ENCODE results near the gene LDB3.

The LDB3 gene

DNA sequence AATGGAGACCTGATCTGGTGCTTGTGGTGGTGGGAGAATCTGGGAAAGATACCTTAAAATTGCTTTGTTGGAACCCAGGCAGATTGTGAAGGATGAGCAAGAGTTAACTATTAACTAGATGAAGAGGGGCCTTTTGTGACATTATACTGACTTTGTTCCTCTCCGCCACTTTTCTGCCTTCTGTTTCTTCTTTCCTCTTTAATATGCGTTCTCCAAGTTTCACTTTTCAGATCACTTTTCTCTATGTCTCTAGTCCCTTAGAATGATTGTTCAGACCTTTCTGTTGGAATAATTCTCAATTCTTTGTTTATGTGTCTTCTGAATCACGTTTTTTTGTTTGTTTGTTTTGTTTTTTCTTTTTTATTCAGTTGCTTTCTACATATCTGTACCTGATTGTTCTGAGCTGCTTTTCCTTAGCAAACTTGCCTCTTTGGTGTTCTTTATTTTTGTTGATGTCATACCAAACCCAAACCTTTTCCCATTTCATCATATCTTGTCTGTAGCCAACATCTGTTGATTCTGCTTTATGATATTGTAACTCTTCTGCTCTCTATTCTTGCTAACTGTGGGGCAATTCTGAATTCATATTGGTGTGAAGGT lies 90.9 kb downstream of the LDB3 start:
- no peak for DNase-seq (ENCODE audit: low read depth)

DNA sequence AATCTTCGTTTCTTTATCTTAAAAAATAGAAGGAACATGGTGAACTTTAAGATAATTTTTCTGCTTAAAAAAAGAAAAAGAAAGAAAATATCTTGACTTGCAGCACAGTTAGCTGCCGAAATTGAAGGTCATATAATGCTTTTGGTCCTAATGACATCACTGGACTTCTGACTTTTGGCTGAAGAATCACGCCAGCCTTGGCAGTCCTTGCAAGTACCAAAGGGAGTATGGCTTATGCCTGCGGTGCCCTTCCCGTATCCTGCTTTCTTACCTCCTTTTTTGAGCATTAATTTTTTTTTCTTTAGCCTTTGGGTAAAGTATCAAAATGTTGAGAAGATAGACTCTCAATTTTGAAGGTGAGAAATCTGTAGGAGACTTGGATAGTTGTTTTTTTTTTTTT lies 95.1 kb downstream of the LDB3 start:
- no peak for DNase-seq (ENCODE audit: low read depth)

DNA sequence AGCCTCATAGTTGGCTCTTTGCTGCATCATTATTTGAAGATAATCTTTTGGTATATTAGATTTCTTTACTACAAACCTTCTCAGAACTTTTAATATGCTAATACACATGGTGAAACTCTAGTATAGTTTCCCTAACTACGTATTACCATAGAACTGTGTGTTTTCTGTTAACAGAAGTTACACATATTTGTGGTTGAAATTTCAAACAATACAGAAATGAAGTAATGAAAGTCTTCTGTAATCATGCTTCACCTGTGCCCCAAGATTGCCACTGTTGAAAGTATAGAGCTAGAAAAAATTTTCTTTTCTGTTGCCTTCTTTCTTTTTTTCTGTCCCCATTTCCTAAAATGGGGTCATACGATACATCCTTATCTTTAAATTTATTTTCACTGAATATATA lies 97.2 kb downstream of the LDB3 start:
- no peak for DNase-seq (ENCODE audit: low read depth)

DNA sequence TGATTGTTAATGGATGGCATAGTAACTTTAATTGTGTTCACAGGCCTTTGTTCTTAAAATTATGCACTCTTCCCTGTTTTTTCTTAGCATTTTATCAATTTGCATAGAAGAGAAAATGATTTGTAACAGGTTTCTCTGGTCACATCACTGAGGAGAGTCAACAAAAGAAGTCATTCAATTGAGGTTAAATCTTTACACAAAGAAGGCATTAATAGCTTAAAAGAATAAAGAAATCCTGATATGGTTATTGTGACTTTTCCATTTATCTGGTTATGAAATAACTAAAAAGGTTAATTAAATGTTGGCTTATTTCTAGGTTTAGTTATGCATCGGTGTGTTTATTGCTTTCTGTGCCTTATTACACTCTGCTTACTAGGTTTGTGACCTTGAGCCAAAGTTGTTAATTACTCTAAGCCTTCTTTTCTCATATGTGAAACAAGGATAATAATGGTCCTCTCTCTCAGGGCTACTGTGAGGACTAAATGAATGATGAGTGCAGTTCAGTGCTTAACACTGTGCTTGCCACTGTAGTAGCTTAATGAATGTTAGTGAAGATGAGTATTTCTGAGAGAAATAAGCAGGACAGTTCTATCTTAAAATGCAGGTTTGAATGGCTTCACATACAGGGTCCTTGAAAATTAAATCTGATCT lies 100.2 kb downstream of the LDB3 start:
- no peak for DNase-seq (ENCODE audit: low read depth)

DNA sequence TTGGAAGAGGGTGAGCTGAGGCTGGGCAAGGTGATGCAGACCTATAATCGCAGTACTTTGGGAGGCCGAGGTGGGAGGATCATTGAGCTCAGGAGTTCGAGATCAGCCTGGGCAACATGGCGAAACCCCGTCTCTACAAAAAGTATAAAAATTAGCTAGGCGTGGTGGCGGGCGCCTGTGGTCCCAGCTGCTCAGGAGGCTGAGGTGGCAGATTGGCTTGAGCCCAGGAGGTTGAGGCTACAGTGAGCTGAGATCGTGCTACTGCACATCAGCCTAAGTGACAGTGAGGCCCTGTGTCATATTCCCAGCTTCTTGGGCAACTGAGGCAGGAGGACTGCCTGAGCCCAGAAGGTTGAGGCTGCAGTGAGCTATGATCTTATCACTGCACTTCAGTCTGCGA lies 101.7 kb downstream of the LDB3 start:
- DNase-seq (ENCODE audit: low read depth), result no peak

DNA sequence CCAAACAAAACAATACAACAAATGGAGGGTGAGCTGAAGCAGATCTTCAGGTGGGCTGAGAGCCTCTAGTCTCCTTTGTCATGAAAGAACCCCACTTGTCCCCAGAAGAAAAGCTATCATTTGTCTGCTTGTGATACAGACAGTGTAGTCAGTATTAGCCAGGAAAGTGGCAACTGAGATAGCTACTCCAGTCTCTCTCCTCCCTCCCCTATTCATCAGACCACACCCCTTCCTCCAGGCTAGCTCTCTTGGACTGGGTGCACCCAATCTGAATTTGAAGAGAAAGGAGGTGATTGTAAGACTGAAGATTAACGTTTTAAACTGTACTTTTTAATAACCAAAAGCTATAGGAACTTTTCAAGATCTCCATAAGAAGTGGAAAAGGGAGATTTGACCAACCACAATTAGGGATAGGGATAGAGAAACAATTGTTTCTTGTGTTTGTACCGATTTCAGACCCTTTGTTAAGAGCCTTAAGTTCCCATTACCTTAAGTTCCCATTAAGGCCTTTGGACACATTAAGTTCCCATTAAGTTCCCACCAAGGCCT lies 102.2 kb downstream of the LDB3 start:
- no peak for DNase-seq (ENCODE audit: low read depth)

DNA sequence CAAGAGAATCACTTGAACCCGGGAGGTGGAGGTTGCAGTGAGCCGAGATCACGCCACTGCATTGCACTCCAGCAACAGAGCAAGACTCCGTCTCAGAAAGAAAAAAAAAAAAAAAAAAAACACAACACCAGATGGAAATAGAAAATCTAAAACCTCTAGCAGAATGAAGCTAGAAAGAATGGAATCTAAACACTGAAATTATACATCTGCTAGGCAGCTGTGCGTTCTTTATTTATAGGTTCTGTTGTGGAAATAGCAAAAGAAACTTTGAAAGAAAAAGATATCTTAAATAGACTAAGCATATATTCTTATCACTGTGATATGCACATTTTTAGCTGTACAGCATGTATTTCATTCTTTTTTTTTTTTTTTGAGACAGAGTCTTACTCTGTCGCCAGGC lies 105.2 kb downstream of the LDB3 start:
- DNase-seq (ENCODE audit: low read depth), result no peak

DNA sequence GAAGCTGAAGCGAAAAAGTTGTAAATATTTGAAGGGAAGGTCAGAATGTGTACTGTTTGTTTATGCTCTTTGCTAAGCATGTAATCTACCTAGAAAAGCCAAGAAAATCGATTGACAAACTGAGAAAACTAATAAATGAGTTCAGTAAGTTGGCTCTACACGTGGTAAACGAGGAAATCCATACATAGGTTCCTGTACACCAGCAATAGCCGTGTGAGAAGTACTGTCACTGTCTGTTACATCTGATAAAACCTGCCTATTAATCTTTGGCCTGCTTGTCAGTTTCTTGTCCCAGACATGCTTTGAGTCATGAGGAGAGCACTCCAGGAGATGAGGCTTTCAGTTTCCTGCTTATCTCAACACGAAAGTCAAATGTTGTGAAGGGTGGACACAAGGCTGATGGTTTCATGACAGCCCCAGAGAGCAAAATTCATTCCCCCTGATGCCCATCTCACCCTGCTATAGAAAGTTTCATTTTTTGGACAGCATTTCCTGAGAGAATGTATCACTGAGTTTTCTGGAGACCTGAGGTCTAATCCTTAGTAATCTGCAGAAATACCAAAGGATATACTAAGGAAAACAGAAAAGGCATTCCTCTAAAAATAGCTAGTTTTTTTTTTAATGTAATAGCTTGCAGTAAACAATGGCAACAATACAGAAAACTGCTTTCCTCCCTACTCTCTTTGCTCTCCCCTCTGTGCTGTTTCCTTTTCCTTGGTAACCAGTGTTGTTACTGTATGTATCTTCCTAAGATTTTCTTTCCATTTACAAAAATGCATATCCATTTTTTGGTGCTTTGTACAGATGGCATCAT lies 107.0 kb downstream of the LDB3 start:
- no peak for DNase-seq (ENCODE audit: low read depth)

DNA sequence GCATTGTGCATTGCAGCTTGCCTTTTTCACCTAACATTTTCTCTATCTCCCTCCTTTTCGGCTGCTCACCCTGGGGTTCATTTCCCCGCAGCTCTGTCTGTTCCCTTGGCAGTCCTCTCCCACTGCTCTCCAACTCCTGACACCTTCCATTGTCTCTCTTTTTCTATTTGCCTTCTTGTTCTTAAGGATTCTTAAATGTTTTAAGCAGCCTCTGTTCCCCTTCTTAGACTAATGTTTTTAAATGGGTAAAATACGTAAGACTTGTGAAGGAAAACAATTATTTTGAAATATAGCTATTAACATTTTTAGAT lies 107.5 kb downstream of the LDB3 start:
- no peak for DNase-seq (ENCODE audit: low read depth)

DNA sequence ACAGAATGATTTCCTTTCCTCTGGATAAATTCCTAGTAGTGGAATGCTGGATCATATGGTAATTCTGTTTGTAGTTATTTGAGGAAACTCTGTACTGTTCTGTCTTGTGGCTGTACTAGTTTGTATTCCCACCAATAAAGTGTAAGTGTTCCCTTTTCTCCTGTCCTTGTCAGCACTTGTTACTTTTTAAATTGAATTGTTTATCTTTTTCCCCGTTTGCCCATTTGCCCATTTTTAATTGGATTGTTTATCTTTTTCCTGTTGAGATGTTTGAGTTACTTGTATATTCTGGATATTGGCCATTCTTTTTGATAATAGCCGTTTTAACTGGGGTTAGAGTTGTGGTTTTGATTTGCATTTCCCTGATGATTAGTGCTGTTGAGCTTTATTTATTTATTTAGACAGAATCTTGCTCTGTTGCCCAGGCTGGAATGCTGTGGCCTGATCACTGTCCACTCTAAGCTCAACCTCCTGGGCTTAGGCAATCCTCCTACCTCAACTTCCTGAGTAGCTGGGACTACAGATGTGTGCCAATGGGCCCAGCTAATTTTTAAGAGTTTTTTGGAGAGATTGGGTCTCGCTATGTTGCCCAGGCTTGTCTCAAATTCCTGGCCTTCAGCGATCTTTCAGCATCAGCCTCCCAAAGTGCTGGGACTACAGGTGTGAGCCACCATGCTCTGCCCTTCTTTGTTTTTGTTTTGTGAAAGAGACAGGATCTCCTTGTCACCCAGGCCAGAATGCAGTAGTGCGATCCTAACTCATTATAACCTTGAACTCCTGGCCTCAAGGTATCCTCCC lies 111.1 kb downstream of the LDB3 start:
- DNase-seq (ENCODE audit: low read depth), result no peak

DNA sequence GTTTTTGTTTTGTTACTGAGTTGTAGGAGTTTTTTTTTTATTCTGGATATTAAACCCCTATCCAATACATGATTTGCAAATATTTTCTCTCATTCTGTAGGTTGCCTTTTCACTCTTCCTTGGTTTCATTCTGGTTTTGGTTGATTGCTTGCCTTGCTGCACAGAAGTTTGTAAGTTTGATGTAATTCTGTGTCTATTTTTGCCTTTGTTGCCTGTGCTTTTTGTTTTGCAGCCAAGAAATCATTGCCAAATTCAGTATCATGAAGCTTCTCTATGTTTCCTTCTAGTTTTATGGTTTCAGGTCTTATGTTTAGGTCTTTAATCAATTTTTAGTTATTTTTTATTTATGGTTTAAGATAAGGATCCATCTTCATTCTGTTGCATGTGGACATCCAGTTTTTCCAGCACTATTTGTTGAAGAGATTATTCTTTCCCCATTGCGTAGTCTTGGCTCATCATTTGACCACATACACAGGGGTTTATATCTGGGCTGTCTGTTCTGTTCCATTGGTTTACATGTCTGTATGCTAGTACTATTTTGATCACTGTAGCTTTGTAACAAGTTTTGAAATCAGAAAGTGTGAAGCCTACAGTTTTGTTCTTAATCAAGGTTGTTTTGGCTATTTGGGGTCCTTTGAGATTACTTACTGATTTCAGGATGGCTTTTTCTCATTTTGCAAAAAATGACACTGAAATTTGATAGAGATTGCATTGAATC lies 114.5 kb downstream of the LDB3 start:
- no peak for DNase-seq (ENCODE audit: low read depth)

DNA sequence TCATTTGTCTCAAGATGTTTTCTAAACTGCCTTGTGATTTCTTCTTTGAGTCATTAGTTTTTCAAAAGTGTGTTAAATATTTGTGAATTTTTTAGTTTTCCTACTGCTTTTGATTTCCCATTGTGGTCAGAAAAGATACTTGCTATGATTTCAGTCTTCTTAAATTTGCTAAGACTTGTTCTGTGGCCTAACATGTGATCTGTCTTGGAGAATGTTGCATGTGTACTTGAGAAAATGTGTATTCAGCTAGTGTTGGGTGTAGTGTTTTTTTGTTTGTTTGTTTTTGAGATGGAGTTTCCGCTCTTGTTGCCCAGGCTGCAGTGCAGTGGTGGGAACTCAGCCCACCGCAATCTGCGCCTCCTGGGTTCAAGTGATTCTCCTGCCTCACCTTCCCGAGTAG lies 116.7 kb downstream of the LDB3 start:
- no peak for DNase-seq (ENCODE audit: low read depth)

Measured in GM04504 (cell line).